Left ventricle myocardium inferior (tissue), 1 donor: Measurements from ENCODE around the gene UBR4. TPM values are rescaled to one million over a fixed set of nuclear protein-coding genes. Genes with fewer than 3 reads are reported as not detected.
"Not testable (repeated sequence)": the region's sequence is repeated elsewhere in the genome, so short reads cannot be mapped to it uniquely, and the experiment has no call there.

Experiments
- DNase-seq: peaks from one replicate; pipeline ENCODE4 v3.0.0-alpha.2; 2020
- H3K27ac ChIP-seq: fragments of 200-600 bp; replicated peaks from 2 replicates; pipeline ENCODE4 v1.8.0; 2021
- H3K27me3 ChIP-seq: fragments of 200-600 bp; 2 replicates; pipeline ENCODE4 v1.8.0; 2021; ENCODE audit warnings: low read depth
- H3K36me3 ChIP-seq: fragments of 200-600 bp; 2 replicates; pipeline ENCODE4 v1.8.0; 2021
- H3K4me1 ChIP-seq: fragments of 200-600 bp; 2 replicates; pipeline ENCODE4 v1.8.0; 2021
- H3K4me3 ChIP-seq: fragments of 200-600 bp; 2 replicates; pipeline ENCODE4 v1.8.0; 2021; ENCODE audit warnings: mild to moderate bottlenecking, moderate library complexity
- H3K9me3 ChIP-seq: fragments of 200-600 bp; replicated peaks from 2 replicates; pipeline ENCODE4 v1.8.0; 2021
- CTCF ChIP-seq: fragments of 200-600 bp; IDR thresholded peaks from 2 replicates; pipeline ENCODE4 v1.8.0; 2021; ENCODE audit warnings: antibody characterized with exemption, mild to moderate bottlenecking, borderline replicate concordance
- intact Hi-C: fragments of 100-400 bp; cut with micrococcal nuclease; formaldehyde crosslinking; loops from one replicate; pipeline ENCODE4 v1.11.0; 2022
- total RNA-seq: library from RNA; stranded (reverse); fragmentation: NEBNext Ultra II Directional; extraction: Animal tissue kit (Norgen Biotek cat#: 25700); gene quantifications from one replicate; pipeline ENCODE4 v1.2.1, GENCODE V29; 2021
- donor health status: DM: no; HTN: yes; CAD: no; lungs with severe emphysema.

The UBR4 gene
- total RNA-seq, 1 donor from 2014 or later, result 54.3 TPM

DNA sequence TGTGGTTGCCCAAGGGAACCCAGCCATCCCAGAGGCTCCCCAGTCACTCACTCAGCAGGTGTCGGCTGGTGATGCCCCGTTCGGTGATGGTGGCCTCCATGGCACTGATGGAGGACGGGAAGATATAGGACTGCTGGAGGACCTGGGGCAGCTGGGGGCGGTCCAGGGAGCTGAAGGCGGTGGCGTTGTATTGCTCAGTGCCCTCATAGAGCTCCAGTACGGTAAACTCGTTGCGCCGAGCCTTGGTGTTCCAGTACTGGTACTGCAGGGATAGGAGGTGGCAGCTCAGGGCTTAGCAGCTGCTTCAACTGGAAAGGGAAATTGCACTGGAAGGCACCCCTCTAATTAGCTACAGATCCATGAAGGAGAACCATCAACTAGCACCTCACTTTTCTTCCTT lies 12.5 kb upstream of the UBR4 start:
- no peaks in the 10 kb centered on the region for H3K9me3 ChIP-seq
- H3K27ac ChIP-seq, result no peak overlapping the region
- no peak overlapping the region for H3K4me3 ChIP-seq
- no peak for TF ChIP-seq CTCF
- peaks cover 23% of the 10 kb centered on the region for H3K4me1 ChIP-seq
- H3K36me3 ChIP-seq, result peaks cover 97% of the 10 kb centered on the region
- no peaks in the 10 kb centered on the region for H3K27me3 ChIP-seq
- intact Hi-C loops, result no loop called here
- no peak for DNase-seq

- intact Hi-C loops, result no loop called here
- Histone ChIP-seq H3K4me3 (no peak overlapping the region), H3K36me3 (peaks cover 95% of the 10 kb centered on the region), H3K4me1 (peaks cover 23% of the 10 kb centered on the region), H3K27ac (peak overlapping the region; percentile 5), H3K9me3 (no peaks in the 10 kb centered on the region), H3K27me3 (no peaks in the 10 kb centered on the region)
- TF ChIP-seq CTCF, result no peak
- DNase-seq, result peak; percentile 20
Measured at GRCh38 chr1:19220991-19221390, 10.9 kb upstream of the UBR4 start.

- H3K36me3 ChIP-seq, result peaks cover 88% of the 10 kb centered on the region
- no peaks in the 10 kb centered on the region for H3K27me3 ChIP-seq
- peak overlapping the region; percentile 30 for H3K27ac ChIP-seq
- H3K4me1 ChIP-seq, result peaks cover 23% of the 10 kb centered on the region
- no peaks in the 10 kb centered on the region for H3K9me3 ChIP-seq
- no peak overlapping the region for H3K4me3 ChIP-seq
- intact Hi-C loops, result no loop called here
- no peak for TF ChIP-seq CTCF
- DNase-seq, result no peak
Measured at GRCh38 chr1:19220080-19220846, 10.2 kb upstream of the UBR4 start.

DNA sequence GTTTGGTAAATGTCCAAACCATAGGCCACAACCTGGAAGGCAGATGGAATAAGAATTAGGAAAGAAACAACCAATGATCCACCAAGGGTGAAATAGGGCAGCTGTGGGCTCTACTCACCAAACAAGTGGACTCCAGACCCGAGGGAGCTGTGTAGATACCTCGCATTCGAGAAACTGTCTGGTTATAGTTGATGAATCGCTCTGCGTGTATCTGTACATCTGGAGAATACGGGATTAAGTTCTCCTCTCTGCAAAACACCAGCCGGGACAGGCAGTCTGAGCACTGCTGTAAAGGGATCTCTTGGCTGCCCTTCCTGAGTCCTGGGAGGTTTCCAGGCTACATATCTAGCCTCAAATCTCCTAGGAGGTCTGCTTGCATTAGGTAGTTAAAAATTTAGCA lies 9.4 kb upstream of the UBR4 start:
- no peak for DNase-seq
- intact Hi-C loops, result no loop called here
- Histone ChIP-seq H3K4me3 (no peak overlapping the region), H3K36me3 (peaks cover 79% of the 10 kb centered on the region), H3K27ac (no peak overlapping the region), H3K4me1 (peaks cover 23% of the 10 kb centered on the region), H3K9me3 (no peaks in the 10 kb centered on the region), H3K27me3 (no peaks in the 10 kb centered on the region)
- TF ChIP-seq CTCF, result no peak

DNA sequence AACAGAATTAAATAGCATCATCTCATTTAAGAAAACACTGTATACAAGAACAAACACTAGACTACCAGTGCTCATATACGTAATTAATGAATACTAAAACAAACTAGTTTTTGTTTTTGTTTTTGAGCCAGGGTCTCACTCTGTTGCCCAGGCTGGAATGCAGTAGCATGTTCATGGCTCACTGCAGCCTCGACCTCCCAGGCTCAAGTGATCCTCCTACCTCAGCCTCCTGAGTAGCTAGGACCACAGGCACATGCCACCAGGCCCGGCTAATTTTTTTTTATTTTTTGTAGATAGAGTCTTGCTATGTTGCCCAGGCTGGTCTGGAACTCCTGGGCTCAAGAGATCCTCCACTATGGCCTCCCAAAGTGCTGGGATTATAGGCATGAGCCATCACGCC lies 6.5 kb upstream of the UBR4 start:
- H3K4me3 ChIP-seq, DNase-seq, H3K27ac ChIP-seq, H3K27me3 ChIP-seq, H3K9me3 ChIP-seq, intact Hi-C loops: not testable (repeated sequence)
- Histone ChIP-seq H3K36me3 (peaks cover 56% of the 10 kb centered on the region), H3K4me1 (peaks cover 40% of the 10 kb centered on the region)

DNA sequence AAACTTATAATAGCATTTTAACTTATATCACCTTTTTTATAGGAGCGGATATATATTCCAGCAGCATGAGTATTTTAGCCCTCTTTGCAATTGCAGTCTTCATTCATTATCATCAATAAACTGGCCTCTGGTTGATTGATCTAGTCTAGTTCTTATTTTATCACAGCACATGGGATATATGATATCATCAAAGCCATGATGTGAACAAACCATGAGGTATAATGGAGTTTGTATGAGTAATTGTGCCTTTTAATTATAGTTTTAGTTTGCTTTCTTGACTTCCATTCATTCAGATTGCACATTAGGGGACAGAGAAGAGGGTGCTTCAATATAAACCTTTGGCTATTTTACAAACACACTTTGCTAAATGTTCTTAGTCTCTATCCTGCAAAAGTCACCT lies 3.5 kb upstream of the UBR4 start:
- intact Hi-C loops, result no loop called here
- Histone ChIP-seq H3K4me1 (peaks cover 48% of the 10 kb centered on the region), H3K27ac (no peak overlapping the region), H3K9me3 (no peaks in the 10 kb centered on the region), H3K4me3 (no peak overlapping the region), H3K27me3 (no peaks in the 10 kb centered on the region), H3K36me3 (peaks cover 28% of the 10 kb centered on the region)
- no peak for DNase-seq
- no peak for TF ChIP-seq CTCF
